HepG2 (cell line): Measurements from ENCODE around the gene ZFPM1. TPM values are rescaled to one million over a fixed set of nuclear protein-coding genes. Genes with fewer than 3 reads are reported as not detected.

Experiments used
- ATAD3A ChIP-seq: sonication (generic); formaldehyde crosslinking; IDR thresholded peaks from 2 replicates; pipeline ENCODE4 v1.4.0; 2020; ENCODE audit warnings: missing genetic modification reagents
- CSRNP1 ChIP-seq: sonication (generic); formaldehyde crosslinking; IDR thresholded peaks from 2 replicates; pipeline ENCODE4 v1.8.1; 2023; ENCODE audit warnings: mild to moderate bottlenecking, missing genetic modification reagents
- DR1 ChIP-seq: sonication (generic); formaldehyde crosslinking; IDR thresholded peaks from 2 replicates; pipeline ENCODE4 v1.8.0; 2021; ENCODE audit warnings: mild to moderate bottlenecking, missing genetic modification reagents, inconsistent platforms
- GATA4 ChIP-seq: sonication (generic); IDR thresholded peaks from 2 replicates; pipeline ENCODE4 v1.6.1; 2016; ENCODE audit warnings: antibody characterized with exemption, low read depth, borderline replicate concordance
- HDAC2 ChIP-seq: sonication (generic); formaldehyde crosslinking; IDR thresholded peaks from 2 replicates; pipeline ENCODE4 v1.4.0; 2020; ENCODE audit warnings: missing genetic modification reagents
- HNRNPLL ChIP-seq: fragments of 200-400 bp; formaldehyde crosslinking; IDR thresholded peaks from 2 replicates; pipeline ENCODE4 v1.6.1; 2017; ENCODE audit warnings: mild to moderate bottlenecking, low read depth, low read length; ENCODE audit not compliant: poor library complexity, severe bottlenecking
- KDM2A ChIP-seq: sonication (generic); formaldehyde crosslinking; IDR thresholded peaks from 2 replicates; pipeline ENCODE4 v1.4.0; 2020; ENCODE audit warnings: low read depth, missing genetic modification reagents, borderline replicate concordance
- KLF9 ChIP-seq: IDR thresholded peaks from 2 replicates; pipeline ENCODE4 v1.6.1; 2016; ENCODE audit warnings: low read depth
- MAZ ChIP-seq, 2 experiments: sonication (generic) in 1 of 2; formaldehyde crosslinking in 1 of 2; IDR thresholded peaks; 2 replicates each; pipeline versions ENCODE4 v1.5.0 to v1.6.1; 2012 to 2020; ENCODE audit warnings: low read depth in 2 of 2, mild to moderate bottlenecking in 2 of 2, borderline replicate concordance in 1 of 2, improper control_type of control experiment in 1 of 2, low read length in 1 of 2, missing genetic modification reagents in 1 of 2, moderate library complexity in 1 of 2
- PHB2 ChIP-seq: fragments of 450-650 bp; IDR thresholded peaks from 2 replicates; pipeline ENCODE4 v1.6.1; 2018; ENCODE audit not compliant: partially characterized antibody
- PITX1 ChIP-seq: sonication (generic); formaldehyde crosslinking; IDR thresholded peaks from 2 replicates; pipeline ENCODE4 v1.5.1; 2020; ENCODE audit warnings: mild to moderate bottlenecking, missing genetic modification reagents
- TFE3 ChIP-seq: IDR thresholded peaks from 2 replicates; pipeline ENCODE4 v1.6.1; 2016
- TIGD3 ChIP-seq: sonication (generic); formaldehyde crosslinking; IDR thresholded peaks from 2 replicates; pipeline ENCODE4 v1.5.1; 2020; ENCODE audit warnings: mild to moderate bottlenecking, missing genetic modification reagents, borderline replicate concordance
- ZFP36L1 ChIP-seq: sonication (generic); formaldehyde crosslinking; IDR thresholded peaks from 2 replicates; pipeline ENCODE4 v1.8.0; 2022; ENCODE audit warnings: mild to moderate bottlenecking, missing genetic modification reagents, moderate library complexity
- ZFP90 ChIP-seq: sonication (generic); formaldehyde crosslinking; IDR thresholded peaks from 2 replicates; pipeline ENCODE4 v1.8.0; 2022; ENCODE audit warnings: missing genetic modification reagents, mild to moderate bottlenecking, inconsistent platforms, borderline replicate concordance
- ZNF292 ChIP-seq: sonication (generic); formaldehyde crosslinking; IDR thresholded peaks from 2 replicates; pipeline ENCODE4 v1.8.1; 2022; ENCODE audit warnings: mild to moderate bottlenecking, low read depth, missing genetic modification reagents, borderline replicate concordance
- ZNF720 ChIP-seq: sonication (generic); formaldehyde crosslinking; IDR thresholded peaks from 2 replicates; pipeline ENCODE4 v1.4.0; 2020; ENCODE audit warnings: missing genetic modification reagents
- ZNF766 ChIP-seq: sonication (generic); formaldehyde crosslinking; IDR thresholded peaks from 2 replicates; pipeline ENCODE4 v1.5.0; 2020; ENCODE audit warnings: missing genetic modification reagents, borderline replicate concordance
- ZNF775 ChIP-seq: sonication (generic); formaldehyde crosslinking; IDR thresholded peaks from 2 replicates; pipeline ENCODE4 v1.4.0; 2020; ENCODE audit warnings: missing genetic modification reagents, mild to moderate bottlenecking, moderate library complexity, borderline replicate concordance
- polyA plus RNA-seq, 8 experiments: library from polyadenylated mRNA; depleted of rRNA in 3 of 8; stranded (reverse) in 7 of 8; unstranded in 1 of 8; fragments of >200 nt; fragmentation: Illumina TruSeq in 4 of 8; extraction: Trizol in 4 of 8; gene quantifications; 2 replicates each; pipeline versions ENCODE4 v1.2.1 to v1.2.3, GENCODE V29; 2011 to 2016; ENCODE audit warnings: low read depth in 4 of 8, missing spikeins in 1 of 8, mixed read lengths in 1 of 8; ENCODE audit not compliant: insufficient read depth in 1 of 8
- total RNA-seq, 5 experiments: library from RNA; depleted of rRNA; stranded (reverse); fragments of >200 nt; fragmentation: Illumina TruSeq; extraction: Trizol; gene quantifications; 2 replicates each; pipeline ENCODE4 v1.2.3, GENCODE V29; 2016; ENCODE audit warnings: low read depth in 1 of 5
- TF ChIP-seq, protein P1 (sequence below): IDR thresholded peaks from 2 replicates; pipeline ENCODE4 v1.6.1; 2016; ENCODE audit warnings: missing biosample characterization, missing genetic modification reagents, low read depth

The ZFPM1 gene
- total and polyA plus RNA-seq, 2 of the 13 experiments (the other 11 are each of a cell fraction or from before 2014, with no cell fraction given) = 1.3 to 3.8 TPM

DNA sequence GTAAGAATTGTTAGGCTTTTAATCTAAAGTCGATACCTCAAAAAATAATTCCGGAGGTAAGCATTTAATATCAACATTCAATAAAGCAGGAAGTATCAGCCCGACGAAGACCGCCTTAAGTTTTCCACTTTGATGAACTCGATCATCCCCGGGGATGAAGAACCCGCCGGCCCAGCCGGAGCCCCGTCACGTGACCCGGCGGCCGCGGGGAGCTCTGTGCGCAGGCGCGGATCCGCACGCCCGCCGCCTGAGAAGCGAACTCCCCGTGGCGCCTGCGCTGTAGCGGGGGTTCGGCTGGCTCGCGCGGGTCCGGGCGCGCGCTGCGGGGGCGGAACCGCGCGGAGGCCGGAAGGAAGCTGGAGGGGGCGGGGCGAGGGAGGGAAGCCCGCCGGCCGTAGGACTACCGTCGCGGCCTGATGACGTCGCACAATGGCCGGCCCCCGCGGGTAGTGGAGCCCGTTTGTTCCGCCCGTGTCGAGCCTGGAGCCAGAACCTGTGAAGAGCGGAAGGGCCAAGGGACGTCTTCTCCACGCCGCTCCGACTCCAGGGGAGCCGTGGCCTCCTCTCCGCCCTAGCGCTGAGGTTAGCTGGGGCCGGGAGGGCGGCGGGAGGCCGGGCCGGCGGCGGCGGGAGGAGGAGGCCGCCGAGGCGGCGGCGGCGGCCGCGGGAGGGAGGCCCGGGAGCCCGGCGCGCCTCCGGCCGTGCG is 117.1 kb downstream of the ZFPM1 start, which contains the start of gene ZC3H18 (continued):
- TF ChIP-seq MAZ (IDR thresholded peaks at IDR 0.05; ENCODE audit: borderline replicate concordance, low read depth, low read length) (peak; percentile 96), MAZ (CRISPR knock-in tag; IDR thresholded peaks at IDR 0.05; ENCODE audit: low read depth) (peak; percentile 90), HNRNPLL (peak; percentile 76), KLF9 (CRISPR knock-in tag) (no peak), PITX1 (CRISPR knock-in tag) (no peak), TFE3 (CRISPR knock-in tag) (peak; percentile 68; the same call in 1 of the 2 replicates), PHB2 (no peak), ZNF766 (CRISPR knock-in tag) (peak; percentile 67; the same call in 1 of the 2 replicates), ATAD3A (CRISPR knock-in tag) (no peak), ZFP36L1 (CRISPR knock-in tag) (no peak; the same call in 1 of the 2 replicates), DR1 (CRISPR knock-in tag) (peak; percentile 75), CSRNP1 (CRISPR knock-in tag) (no peak), ZNF775 (CRISPR knock-in tag) (no peak), ZNF720 (no peak), KDM2A (CRISPR knock-in tag) (peak; percentile 95), GATA4 (0 out of 2 replicates have a peak, but pooled peaks have one; percentile 11), ZFP90 (peak; percentile 88; the same call in 1 of the 2 replicates), ZNF292 (CRISPR knock-in tag) (no peak), HDAC2 (CRISPR knock-in tag) (peak; percentile 57; the same call in 1 of the 2 replicates), TIGD3 (CRISPR knock-in tag) (no peak)
- TF ChIP-seq, protein P1, sequence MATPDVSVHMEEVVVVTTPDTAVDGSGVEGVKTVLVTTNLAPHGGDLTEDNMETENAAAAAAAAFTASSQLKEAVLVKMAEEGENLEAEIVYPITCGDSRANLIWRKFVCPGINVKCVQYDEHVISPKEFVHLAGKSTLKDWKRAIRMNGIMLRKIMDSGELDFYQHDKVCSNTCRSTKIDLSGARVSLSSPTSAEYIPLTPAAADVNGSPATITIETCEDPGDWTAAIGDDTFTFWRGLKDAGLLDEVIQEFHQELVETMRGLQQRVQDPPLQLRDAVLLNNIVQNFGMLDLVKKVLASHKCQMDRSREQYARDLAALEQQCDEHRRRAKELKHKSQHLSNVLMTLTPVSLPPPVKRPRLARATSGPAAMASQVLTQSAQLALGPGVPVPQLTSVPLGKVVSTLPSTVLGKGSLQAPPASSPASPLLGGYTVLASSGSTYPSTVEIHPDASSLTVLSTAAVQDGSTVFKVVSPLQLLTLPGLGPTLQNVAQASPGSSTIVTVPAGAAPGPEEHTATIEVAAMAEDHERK = peak; percentile 48; the same call in 1 of the 2 replicates
